CD1c-positive myeloid dendritic cell (primary cell): Measurements from ENCODE around the gene DGCR2.
A peak's percentile ranks its signal among the peaks of the same experiment; 100 is the strongest.
"Not testable (repeated sequence)": the region's sequence is repeated elsewhere in the genome, so short reads cannot be mapped to it uniquely, and the experiment has no call there.

Source experiments
- DNase-seq: peaks from one replicate; pipeline ENCODE4 v3.0.0-alpha.2; 2016; ENCODE audit errors: extremely low spot score

Gene DGCR2

GRCh38 chr22:19109198-19110063, 12.8 kb downstream of the DGCR2 start:
- DNase-seq: peak; percentile 86

- DNase-seq: peak; percentile 30
These were observed 13.4 kb downstream of the DGCR2 start for GRCh38 chr22:19108807-19109197.

DNA sequence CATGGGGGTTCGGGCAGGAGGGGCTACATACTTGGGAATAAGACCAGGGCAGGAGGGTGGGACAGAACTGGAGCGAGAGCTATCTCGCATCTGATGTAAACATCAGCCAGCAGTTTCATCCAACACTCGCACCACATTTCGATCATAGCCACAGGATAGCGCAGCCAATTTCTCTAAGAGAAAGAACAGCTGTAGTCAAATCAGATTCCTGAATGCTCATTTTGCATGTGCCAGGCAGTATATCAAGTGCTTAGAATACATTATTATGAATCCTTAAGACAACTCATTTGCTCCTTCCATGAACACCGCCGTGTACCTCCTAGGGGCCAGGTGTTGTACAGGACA, 14.5 kb downstream of the DGCR2 start:
- DNase-seq: no peak

DNA sequence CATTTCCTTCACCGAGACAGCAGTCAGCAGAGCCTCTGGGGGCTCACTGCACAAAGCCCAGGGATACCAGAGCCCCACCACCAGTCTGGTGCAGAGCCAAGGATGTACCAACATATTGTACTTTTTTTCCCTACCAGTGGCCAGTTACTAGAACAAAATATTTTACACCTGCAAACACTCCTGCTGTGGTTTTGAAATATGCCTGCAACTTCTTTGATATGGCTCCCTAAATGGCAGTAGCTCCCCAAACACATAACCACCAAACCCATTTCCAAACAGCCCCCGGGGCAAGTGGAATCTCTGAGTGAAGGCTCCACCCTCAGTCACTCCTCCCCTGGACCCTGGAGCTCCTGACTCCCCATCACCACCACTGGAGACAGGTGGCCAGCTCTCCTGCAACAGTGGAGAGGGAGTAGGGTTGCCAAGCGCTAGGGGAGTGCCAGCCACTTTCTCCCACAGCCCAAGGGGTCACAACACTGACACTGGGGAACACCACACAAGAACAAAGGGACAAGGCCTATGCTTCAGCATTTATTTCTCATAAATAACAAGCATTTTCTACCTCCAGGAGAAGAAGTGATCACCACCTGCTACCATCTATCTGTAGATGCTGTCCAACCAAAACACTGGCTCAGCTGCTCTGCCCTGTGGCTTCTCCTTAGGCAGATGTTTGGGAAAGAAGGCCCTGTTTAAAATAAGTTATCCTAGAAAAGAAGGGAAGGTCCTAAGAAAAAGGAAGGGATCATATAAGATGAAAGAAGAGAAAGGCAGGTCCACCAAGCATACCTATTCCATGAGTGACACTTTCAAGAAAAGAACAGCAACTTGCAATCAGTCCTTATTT, 15.1 kb downstream of the DGCR2 start:
- DNase-seq: no peak

DNA sequence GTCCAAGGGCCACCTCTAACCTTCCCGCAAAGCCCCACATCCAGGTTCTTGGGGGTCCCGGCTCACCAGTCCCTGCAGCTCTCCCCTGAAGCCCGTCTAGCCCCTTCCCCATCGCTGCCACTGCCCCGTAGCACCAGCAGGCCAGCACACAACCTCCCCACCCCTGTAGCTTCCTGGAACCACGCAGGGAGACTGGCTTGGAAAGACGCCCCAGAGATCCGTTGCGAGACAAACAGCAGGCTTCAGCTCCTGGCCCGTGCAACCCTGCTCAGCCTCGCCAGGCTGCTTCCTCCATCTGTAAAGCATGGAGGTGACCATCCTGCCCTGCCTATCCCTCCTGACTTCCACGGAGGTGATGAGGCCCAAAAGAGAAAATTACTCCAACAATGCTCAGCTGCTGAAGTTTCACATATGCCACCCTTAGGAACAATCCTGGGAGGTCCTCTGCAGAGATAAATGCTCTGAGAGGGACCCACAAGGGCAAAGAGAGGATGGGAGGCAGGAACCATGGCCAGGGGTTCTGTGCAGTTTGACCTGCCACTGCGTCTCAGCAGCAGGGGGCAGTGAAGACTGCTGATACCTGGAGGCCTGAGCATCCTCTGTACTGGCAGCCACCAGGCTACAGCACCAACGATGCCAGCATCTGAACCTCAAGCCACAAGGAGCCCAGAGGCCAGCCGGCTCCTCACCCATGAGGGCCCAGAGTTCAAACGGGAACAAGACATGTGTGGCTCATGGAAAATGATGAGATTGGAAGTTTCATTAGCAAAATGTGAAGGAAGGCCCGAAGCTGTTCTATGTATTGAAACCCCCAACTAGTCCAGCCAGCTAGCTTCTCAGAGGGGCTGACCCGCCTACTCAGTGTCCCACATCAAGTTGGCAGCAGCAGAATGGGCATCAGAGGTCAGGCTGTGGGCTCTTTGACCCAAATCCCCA, 16.1 kb downstream of the DGCR2 start:
- DNase-seq: peak; percentile 21

GRCh38 chr22:19105456-19105855, 16.8 kb downstream of the DGCR2 start:
- DNase-seq: no peak

- DNase-seq: no peak
These were observed 18.1 kb downstream of the DGCR2 start for GRCh38 chr22:19103880-19104821.

DNA sequence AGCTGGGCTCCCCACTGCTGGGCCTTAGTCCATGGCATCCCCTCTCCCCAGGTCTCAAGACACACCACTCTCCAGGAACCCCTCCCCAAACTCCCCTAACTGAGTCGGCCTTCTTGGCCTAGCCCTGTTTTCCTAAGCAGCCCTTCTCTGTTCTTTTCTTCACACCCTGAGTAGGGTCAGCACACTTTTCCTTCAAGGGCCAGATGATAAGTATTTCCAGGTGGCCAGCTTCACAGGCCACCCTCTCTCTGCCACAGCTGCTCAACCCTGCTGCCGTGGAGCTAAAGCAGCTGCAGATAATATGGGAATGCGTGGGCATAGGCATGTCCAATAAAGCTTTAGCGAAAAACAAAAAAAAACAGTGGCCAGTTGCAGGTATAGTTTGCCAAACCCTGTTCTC, 24.1 kb downstream of the DGCR2 start:
- no peak for DNase-seq

DNA sequence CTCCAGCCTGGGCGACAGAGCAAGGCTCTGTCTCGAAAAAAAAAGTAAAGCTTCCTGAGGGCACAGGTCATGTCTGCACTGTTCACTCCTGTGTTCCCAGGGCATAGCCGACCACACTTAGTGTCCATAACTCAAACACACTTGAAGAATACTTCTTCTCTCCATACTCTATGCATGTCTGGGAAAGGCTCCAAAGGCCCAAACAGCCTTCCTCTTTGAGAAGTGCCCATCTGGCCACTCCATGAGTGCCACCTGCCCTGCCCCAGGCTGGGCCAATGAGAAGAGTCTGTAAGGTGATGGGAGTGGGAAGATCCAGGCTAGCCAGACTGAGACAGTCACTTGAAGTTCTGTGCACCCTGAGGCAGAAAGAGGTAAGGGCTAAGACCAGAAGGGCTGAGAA, 24.7 kb downstream of the DGCR2 start:
- DNase-seq: no peak

DNA sequence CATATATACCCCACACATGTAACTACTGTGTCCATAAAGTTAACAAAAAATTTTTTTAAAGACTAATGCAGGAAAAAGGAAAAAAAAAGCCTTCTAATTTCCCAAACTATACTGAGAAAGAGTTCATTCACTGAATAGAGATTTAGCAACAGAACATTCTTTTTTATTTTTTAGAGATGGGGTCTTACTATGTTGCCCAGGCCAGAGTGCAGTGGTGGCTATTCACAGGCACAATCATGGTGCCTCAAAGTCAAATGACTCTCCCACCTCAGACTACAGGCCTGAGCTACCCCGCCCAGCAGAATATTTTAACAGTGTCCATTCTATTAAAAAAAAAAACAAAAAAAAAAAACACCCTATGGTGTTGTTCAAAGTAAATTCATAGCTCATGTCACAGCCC, 25.7 kb downstream of the DGCR2 start:
- DNase-seq: no peak

DNA sequence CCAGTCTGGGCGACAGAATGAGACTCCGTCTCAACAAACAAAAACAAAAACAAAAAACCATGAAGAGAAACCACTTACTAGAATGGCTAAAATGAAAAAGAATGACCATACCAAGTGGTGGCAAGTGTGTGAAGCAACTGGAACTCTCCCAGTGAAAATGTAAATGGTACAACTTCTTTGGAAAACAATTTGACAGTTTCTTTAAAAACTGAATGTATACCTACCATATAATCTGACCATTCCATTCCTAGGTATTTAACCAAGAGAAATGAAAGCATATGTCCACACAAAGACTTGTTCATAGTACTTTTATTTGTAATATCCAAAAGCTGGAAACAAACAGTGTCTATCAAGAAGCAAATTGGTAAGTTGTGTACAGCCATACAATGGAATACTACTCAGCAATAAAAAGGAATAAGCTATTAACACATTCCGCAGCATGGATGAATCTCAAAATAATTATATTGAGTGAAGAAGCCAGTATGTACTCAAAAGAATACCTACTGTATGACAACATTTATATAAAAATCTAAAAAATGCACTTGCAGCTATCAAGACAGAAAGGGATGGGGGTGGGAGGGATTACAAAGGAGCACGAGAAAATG, 27.7 kb downstream of the DGCR2 start:
- no peak for DNase-seq

DNA sequence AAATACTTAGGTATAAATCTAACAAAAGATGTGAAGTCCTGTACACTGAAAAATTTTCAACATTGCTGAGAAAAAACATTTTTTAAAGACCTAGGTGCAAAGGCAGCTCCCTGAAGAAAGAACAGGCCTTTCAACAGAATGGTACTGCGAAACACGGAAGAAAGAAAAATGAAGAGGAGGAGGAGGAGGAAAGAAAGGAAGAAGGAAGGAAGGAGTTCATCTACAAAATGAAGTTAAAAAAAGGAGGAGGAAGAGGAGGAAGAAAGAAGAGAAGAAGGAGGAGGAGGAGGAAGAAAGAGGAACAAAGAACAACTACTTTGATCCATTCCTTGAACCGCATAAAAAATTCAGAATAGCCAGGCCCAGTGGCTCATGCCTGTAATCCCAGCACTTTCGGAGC, 29.5 kb downstream of the DGCR2 start:
- no peak for DNase-seq

- DNase-seq: no peak
These were observed 31.6 kb downstream of the DGCR2 start for GRCh38 chr22:19090586-19091127.

- DNase-seq: no peak
These were observed 32.0 kb downstream of the DGCR2 start for GRCh38 chr22:19090183-19090582.

DNA sequence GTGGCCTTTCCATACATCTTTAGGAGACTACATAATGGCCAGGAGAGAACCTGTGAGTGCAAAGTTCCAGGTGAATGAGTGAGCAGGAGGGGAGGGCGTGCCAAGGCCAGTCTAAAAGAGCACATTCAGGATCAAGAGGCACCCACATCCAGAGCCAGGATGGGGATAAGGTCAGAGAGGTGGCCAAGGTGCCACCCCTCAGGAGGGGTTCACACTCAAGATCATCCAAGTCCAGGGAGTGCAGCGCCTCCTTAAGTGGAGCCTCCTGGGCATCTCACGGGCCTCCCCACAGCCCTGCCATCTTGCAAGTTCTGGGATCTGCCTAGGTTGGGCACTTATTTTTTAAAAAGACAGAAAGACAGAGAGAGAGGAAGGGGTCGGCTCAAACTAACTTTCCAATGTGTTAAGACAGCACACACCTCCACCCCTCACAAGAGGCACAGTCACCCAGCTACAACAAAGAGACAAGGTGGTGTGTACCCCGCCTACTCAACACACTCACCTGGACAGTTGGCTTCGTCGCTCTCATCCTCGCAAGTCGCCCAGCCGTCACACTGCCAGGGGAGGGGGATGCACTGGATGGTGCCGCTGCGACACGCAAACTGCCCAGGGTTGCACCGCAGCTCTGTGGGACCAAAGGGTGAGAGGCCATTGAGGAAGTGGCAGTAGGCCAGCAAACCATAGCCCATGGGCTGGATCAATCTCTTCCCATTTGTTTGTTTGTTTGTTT, 33.2 kb downstream of the DGCR2 start:
- no peak for DNase-seq

- DNase-seq: peak; percentile 26
These were observed 35.3 kb downstream of the DGCR2 start for GRCh38 chr22:19086896-19087295.

- peak; percentile 28 for DNase-seq
These were observed 35.8 kb downstream of the DGCR2 start for GRCh38 chr22:19086417-19086816.

DNA sequence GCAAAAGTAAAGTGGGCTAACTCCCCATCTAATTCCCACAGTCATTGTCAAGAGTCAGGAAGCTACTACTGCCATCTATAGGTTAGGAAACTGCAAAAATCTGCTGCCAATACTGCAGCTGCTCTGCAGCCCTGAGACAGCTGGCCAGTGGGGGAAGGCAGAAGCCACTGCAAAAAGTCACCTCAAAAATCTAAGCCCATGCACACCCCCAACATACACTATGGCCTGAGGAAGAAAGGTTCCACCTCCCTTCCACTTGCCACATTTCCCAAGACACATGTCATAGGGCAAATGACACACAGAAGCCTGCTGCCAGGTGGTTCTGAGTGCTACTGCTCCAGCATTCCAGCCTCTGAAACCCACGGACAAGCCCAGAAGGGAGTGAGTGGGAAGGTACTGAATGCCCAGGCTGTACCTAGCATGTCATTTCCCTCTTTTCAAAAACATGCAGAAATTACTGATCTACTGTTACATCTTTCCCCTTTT, 36.9 kb downstream of the DGCR2 start:
- peak; percentile 80 for DNase-seq

- DNase-seq: not testable (repeated sequence)
These were observed 37.6 kb downstream of the DGCR2 start for GRCh38 chr22:19084586-19084985.
